Breast epithelium (tissue), 4 donors: ENCODE results near the gene ZNF425. TPM values are rescaled to one million over a fixed set of nuclear protein-coding genes. Genes with fewer than 3 reads are reported as not detected.

Experiments used
- DNase-seq, 2 donors: peaks; one replicate each; pipeline ENCODE4 v3.0.0-alpha.2; 2019; ENCODE audit warnings: low spot score in 2 of 2
- H3K27ac ChIP-seq, 2 donors: fragments of 200-600 bp; sonication (generic) in 1 of 2; one replicate each; pipeline ENCODE4 v1.5.1; 2016 to 2019; ENCODE audit warnings: mild to moderate bottlenecking in 1 of 2
- H3K27me3 ChIP-seq, 2 donors: fragments of 200-600 bp; sonication (generic) in 1 of 2; one replicate each; pipeline versions ENCODE4 v1.5.1 to v1.6.0; 2017 to 2019; ENCODE audit warnings: control low read depth in 1 of 2, mild to moderate bottlenecking in 1 of 2
- H3K36me3 ChIP-seq: fragments of 200-600 bp; one replicate; pipeline ENCODE4 v1.5.1; 2019
- H3K4me1 ChIP-seq, 2 donors: fragments of 200-600 bp; sonication (generic); one replicate each; pipeline ENCODE4 v1.5.1; 2016 to 2019; ENCODE audit warnings: control low read depth in 1 of 2
- H3K4me3 ChIP-seq, 3 donors: fragments of 200-600 bp; sonication (generic); 1 replicate in 2 of 3; 2 replicates in 1 of 3; pipeline ENCODE4 v1.5.1; 2016 to 2019; ENCODE audit warnings: mild to moderate bottlenecking in 3 of 3, moderate library complexity in 2 of 3
- H3K9me3 ChIP-seq, 2 donors: fragments of 200-600 bp; sonication (generic) in 1 of 2; one replicate each; pipeline ENCODE4 v1.5.1; 2016 to 2019; ENCODE audit warnings: control low read depth in 1 of 2
- CTCF ChIP-seq, 3 donors: fragments of 450-650 bp; IDR thresholded peaks; one replicate each; pipeline ENCODE4 v1.5.1; 2016 to 2017; ENCODE audit warnings: antibody characterized with exemption in 3 of 3, mild to moderate bottlenecking in 3 of 3, moderate library complexity in 3 of 3
- POLR2A ChIP-seq: fragments of 450-650 bp; IDR thresholded peaks from one replicate; pipeline ENCODE4 v1.6.1; 2016; ENCODE audit warnings: antibody characterized with exemption, mild to moderate bottlenecking, moderate library complexity
- POLR2AphosphoS5 ChIP-seq, 3 donors: sonication (generic); formaldehyde crosslinking; IDR thresholded peaks; one replicate each; pipeline ENCODE4 v1.6.1; 2017; ENCODE audit warnings: antibody characterized with exemption in 3 of 3
- intact Hi-C: fragments of 100-400 bp; cut with DNase I; formaldehyde crosslinking; loops from one replicate; pipeline ENCODE4 v1.15.1; 2023; ENCODE audit warnings: low total_unique reads
- total RNA-seq, 3 donors: library from RNA; depleted of rRNA; stranded (reverse); fragments of >200 nt; gene quantifications; one replicate each; pipeline ENCODE4 v1.1.0, GENCODE V29; 2016

ZNF425 gene
- total RNA-seq, 3 donors from 2014 or later = 2.1 to 4.7 (median 2.6) TPM

- H3K36me3 ChIP-seq = no peaks in the 10 kb centered on the region
- H3K4me3 ChIP-seq = peak overlapping the region; percentile 83 to 95 (median 87)
- no peak for DNase-seq
- no peaks in the 10 kb centered on the region for H3K4me1 ChIP-seq
- peaks cover 0 to 9% of the 10 kb centered on the region in 2 donors for H3K9me3 ChIP-seq
- TF ChIP-seq POLR2A (no peak), POLR2AphosphoS5 (IDR thresholded peaks at IDR 0.05) (no peak), CTCF (IDR thresholded peaks at IDR 0.05) (no peak)
- intact Hi-C loops = no loop called here
- peak overlapping the region; percentile 92 to 95 for H3K27ac ChIP-seq
- no peaks in the 10 kb centered on the region for H3K27me3 ChIP-seq
These were observed 640 bp upstream of the ZNF425 start for GRCh38 chr7:149126662-149127266.

GRCh38 chr7:149125189-149125862, 798 bp downstream of the ZNF425 start:
- Histone ChIP-seq H3K4me1 (no peaks in the 10 kb centered on the region), H3K27me3 (no peaks in the 10 kb centered on the region), H3K27ac (peak overlapping the region; percentile 92 to 95), H3K4me3 (peak overlapping the region; percentile 83 to 95 (median 87)), H3K36me3 (no peaks in the 10 kb centered on the region), H3K9me3 (peaks cover 0 to under 1% of the 10 kb centered on the region in 2 donors)
- DNase-seq = no peak
- intact Hi-C loops = no loop called here
- TF ChIP-seq POLR2A (no peak), CTCF (IDR thresholded peaks at IDR 0.05) (no peak), POLR2AphosphoS5 (IDR thresholded peaks at IDR 0.05) (no peak)

- DNase-seq = no peak
- TF ChIP-seq POLR2A = no peak
- TF ChIP-seq POLR2AphosphoS5 (IDR thresholded peaks at IDR 0.05) = no peak
- TF ChIP-seq CTCF (IDR thresholded peaks at IDR 0.05) = no peak
- no peaks in the 10 kb centered on the region for H3K4me1 ChIP-seq
- no peak overlapping the region for H3K4me3 ChIP-seq
- H3K27me3 ChIP-seq = no peaks in the 10 kb centered on the region
- H3K9me3 ChIP-seq = no peaks in the 10 kb centered on the region
- H3K36me3 ChIP-seq = no peaks in the 10 kb centered on the region
- intact Hi-C loops = no loop called here
- no peak overlapping the region for H3K27ac ChIP-seq
These were observed 16.2 kb downstream of the ZNF425 start for GRCh38 chr7:149109969-149110368.

- H3K27me3 ChIP-seq = no peaks in the 10 kb centered on the region
- TF ChIP-seq POLR2A (no peak), POLR2AphosphoS5 (IDR thresholded peaks at IDR 0.05) (no peak), CTCF (IDR thresholded peaks at IDR 0.05) (no peak)
- no peak overlapping the region for H3K4me3 ChIP-seq
- intact Hi-C loops = no loop called here
- H3K9me3 ChIP-seq = no peaks in the 10 kb centered on the region
- H3K36me3 ChIP-seq = no peaks in the 10 kb centered on the region
- no peak overlapping the region for H3K27ac ChIP-seq
- no peaks in the 10 kb centered on the region for H3K4me1 ChIP-seq
- DNase-seq = no peak
These were observed 21.4 kb downstream of the ZNF425 start for GRCh38 chr7:149104749-149105148.

- no peak for DNase-seq
- Histone ChIP-seq H3K27ac (no peak overlapping the region), H3K9me3 (no peaks in the 10 kb centered on the region), H3K4me1 (no peaks in the 10 kb centered on the region), H3K4me3 (no peak overlapping the region), H3K27me3 (no peaks in the 10 kb centered on the region), H3K36me3 (no peaks in the 10 kb centered on the region)
- TF ChIP-seq POLR2AphosphoS5 (IDR thresholded peaks at IDR 0.05) (no peak), CTCF (IDR thresholded peaks at IDR 0.05) (no peak), POLR2A (no peak)
- intact Hi-C loops = no loop called here
These were observed 21.9 kb downstream of the ZNF425 start for GRCh38 chr7:149104214-149104613.
